ENCODE measurements around the gene IL22.
"Not testable (repeated sequence)": the region's sequence is repeated elsewhere in the genome, so short reads cannot be mapped to it uniquely, and the experiment has no call there.

The IL22 gene

DNA sequence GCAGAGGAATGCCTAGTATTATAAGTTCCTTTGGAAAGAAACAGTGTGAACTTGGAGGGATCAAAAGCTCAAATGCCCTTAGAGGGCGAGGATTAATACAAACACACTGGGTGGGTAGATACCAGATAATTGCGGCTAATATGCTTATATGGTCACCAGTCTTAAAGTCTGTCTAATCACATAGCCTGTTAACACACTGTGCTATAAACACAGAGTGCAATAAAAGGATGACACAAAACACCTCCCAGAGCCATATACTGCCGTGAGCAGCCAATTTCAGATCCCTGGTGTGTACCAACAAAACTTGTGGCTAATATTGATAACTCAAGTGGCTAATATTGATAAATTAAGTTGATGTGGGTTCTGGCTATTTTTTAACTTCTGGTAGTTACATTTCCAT lies 26.0 kb downstream of the IL22 start:
- no peak for DNase-seq

DNA sequence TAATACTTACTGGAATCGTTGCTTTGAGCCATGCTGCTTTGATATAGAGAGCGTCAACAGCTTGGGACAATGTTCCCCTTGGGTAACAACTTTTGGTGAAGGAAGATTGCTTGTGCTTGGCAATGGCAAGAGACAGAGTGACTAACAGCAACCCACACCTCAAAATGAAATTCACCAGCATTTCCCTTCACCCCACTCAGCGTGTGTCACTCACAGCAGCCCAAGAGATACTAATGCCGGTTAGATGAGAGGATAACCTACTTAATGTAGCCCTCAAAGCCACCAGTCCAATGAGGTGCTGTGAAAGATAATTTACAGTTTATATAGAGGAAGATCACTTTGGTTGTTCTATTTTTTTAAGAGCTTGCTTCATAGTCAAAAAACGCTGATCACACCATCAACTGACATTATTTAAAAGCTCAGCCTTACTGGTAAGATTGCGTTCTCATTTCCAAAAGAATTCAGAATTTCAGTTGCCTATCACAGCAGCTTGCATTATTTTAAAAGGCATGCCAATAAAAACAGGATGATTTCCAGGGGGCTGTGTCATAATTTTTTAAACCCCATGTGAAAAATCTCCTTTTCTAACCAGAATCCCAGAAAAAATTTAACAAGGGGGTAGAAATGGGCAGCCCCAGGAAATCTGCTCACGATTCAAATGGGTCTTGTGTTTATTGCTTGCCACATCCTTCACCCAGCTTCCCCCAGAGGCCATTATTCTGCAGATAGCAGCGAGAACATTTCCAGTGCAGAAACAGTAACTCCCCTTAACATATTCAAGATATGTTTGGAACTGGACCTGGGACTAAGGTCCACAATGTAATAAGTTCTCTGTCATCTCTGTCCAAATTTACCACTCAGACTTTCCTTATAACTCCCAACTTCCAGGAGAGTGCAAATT lies 27.6 kb downstream of the IL22 start, which contains the start of gene IL26:
IL26 (minus strand) TSS at position 235 of the 901 bp plus-strand sequence; CDS start at position 181, 54 bp downstream.
- DNase-seq, result no peak

DNA sequence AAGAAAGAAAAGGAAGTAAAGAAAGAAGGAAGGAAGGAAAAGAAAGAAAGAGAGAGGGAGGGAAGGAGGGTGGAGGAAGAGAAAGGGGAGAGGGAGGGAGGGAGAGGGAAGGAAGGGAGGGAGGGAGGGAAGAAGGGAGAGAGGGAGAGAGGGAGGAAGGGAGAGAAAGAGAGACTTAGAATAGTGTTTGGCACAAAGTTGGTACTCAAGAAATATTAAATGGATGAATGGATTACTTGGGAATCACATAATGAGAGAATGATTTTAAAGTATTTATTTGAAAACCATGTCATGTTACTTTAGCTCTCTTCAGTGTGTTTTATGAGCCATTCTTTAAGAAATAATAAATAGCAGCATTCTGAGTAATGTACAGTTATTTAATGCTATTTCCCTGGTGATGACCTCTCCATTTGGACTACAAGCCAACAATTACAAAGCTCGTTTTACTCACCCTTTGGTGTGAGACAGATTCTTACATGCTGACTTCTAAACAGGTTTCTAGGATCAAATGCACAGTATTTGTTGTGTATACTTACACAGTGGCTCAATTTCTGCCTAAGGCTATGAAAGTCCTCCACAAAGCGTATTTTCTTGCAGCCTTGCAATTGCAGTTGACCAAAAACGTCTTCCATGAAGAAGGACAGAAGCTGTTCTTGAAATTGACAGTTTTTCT lies 28.7 kb downstream of the IL22 start:
- DNase-seq, result no peak

DNA sequence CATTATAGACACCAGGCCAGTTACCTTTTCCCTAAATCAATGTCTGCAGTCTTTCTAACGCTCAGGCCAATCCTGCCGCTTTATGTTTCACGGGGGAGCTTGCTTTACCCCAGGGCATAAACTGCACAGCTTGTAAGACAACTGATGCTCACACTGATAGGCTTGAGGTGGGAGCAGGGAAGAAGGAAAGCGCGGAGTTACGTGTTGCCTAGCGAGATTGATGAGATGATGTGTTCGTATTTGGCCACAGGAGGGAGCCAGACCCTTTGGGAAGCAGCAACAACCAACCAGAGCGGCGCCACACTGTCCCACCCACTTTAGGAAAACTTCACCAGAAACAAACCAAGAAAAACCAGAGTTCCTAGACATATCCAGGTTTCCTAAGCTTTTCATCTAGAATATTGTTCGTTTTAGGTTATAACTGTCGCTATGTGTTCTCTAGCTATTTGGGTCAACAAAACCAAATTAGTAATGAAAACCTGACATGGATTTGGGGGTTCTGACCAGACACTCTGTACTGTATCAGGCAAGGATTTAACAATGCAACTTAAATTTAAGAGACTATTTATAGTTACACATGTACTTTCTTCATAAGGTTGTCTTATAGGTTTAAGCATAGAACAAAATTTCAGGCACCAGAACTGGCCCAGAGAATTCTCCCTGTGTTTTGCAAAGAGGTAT lies 30.2 kb downstream of the IL22 start:
- DNase-seq, result peak; percentile 54 to 69

DNA sequence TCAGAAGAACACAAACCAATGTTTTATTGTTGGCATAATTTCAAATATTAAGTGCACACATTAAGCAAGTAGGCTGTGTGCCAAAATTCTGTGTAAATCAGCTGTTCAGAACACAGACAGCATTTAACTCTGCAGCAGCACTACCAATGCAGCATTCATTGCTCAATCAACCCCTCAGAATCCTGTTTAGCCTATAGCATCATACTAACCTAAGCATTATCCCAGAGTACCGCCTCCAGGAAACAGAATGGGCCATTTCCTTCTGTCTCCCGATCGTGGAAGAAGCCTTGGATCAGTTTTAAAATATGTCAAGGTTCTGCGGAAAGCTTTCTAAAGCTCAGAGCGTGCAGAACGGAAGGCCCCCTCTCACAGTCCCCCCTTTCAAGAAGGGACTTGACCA lies 31.1 kb downstream of the IL22 start:
- no peak for DNase-seq

DNA sequence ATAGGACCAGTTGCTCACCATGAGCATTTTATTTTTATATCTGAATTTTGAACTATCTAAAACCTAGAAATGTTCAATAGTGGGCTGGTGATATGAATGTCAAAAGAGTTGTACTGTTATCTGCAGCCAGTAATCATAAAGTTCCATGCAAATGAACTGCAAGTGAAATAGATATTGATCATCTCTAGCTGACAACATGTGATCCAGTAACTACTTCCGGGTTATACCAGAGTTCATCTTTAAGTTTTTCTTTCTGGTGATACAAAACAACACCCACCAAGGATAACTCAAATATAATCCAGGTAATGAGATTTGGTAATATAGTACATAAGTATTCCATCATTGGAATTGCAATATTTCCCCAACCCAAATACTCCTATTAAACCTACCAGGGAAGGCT lies 31.9 kb downstream of the IL22 start:
- no peak for DNase-seq

DNA sequence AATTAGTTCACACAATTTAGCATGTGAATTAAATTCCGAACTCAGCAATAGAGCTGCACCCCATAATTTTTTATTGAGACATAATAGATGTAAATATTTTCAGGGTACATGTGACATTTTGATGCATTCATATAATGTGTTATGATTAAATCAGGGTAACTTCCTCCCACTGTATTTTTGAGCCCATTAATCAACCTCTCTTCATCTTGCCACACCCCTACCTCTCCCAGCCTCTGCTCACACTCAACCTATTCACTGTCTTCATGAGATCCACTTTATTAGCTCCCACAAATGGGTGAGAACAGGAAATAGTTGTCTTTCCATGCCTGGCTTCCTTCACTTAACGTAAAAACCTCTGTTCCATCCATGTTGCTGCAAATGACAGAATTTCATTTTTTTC lies 42.5 kb downstream of the IL22 start:
- DNase-seq, result no peak

DNA sequence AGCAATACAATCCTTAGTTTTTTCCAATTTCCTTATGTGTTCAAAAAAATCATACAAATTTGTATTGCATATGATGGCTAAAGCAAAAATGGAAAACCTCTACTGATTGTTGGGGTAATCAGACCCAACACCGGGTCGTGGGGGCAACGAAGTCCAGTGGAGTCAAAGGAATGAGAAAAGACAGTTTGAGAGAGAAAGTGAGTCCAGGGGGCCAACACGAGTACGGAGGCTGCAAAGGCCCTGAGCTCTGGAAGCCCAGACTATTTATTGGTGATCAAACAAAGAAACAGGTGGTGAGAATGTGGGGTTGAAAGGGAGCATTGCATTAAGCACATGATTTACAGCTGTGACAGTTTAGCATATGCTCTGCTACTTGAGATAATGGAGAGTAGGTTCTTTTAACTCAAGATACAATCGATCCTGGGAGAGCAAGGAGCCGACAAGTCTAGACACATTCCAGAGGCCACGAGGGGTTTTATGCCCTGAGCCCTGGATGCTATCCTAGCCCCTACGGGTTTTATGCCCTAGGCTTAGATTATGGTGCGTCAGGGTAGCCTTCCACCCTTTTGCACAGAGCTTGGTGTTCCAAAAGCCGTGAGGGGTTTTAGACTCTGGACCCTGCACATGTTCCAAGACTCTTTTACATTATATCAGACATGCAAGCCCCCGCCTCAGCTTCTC lies 44.2 kb downstream of the IL22 start:
- not testable (repeated sequence) for DNase-seq

DNA sequence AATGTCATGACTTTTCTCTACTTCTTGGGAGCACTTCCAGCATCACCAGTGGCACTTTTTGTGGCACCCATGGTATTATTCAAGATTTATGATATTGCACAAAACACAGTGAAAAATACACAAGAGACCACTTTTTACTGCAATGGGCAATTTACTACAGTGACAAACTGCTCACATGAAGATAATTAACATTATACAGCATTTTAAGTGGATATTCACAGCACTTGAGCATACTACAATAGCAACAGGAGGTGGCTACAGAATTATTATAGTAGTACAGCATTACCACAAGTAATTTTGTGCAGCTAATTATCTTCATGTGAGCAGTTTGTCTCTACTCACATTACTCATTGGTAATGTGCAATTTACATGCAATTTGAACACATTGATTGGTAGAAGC lies 46.1 kb downstream of the IL22 start:
- no peak for DNase-seq

DNA sequence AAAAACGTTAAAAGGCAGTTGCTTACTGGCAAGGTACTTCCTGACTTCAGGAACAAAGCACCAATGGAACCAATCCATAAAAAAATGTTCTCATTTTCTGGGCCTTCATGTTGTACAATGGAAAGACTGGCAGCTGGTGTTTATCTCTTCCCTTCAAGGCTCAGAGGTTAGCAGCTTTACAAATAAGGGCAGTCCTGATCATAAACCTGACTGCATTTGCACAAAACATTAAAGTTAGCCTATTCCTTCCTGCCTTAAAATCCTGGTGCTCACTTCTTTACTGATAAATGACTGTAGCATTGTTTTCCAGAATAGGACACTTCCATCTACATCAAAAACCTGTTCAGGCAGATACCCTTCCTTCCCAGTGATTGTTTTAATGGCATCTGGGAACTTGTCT lies 47.0 kb downstream of the IL22 start:
- DNase-seq, result no peak

DNA sequence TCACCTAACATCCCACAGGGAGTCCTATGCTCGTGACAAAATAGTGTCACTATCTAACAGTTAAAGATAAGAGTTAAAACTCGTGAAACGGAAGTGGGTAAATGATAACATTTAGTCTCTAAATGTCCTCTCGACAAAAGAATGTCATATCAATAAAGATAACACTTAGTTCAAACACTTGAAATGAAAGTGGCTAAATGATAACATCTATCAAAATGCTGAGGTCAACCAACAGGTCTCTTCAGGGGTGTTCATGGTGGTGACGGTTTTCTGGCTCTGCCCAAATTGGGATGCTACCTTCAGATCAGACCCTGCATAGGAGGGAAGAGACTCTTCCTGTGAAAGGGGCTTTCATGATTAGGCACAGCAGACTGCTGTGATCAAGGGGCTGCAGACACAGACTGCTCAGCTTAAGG lies 49.9 kb downstream of the IL22 start:
- DNase-seq, result no peak

DNA sequence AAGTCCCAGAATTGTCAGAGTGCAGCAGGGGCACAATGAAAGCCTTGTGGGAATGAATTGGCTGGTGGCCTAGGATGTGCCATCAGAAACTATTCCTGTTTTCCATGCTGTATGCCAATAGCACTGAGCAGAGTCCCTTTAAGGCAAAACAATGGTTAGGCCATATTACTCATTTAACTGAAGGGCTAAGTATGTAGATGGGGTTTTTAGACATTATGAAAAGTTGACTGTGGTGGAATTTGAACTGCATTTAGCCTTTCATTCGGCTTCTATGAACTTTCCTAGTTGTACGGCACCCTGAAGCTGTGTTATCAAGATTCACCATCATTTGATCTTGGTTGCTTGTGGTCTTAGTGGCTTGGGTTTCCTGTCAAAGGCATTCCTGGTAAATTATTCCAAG lies 52.5 kb downstream of the IL22 start:
- DNase-seq, result no peak

DNA sequence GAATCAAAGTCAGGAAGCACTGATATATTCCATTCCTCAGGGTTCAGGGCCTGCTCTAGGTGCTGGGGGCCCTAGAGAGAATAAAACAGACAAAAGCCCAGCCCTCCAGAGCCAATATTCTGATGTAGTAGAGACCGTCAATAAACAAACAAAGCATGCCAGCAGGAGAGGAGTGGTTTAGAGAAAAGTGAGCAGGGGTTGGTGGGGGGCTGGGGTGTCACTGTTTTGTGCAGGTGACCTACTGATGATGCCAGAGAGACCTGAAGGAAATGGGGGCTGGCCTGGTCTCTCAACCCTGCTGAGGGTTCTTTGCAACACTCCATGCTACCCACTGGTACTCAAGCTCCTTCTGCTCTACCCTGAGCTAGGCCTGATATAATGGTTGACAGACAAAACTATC lies 54.3 kb downstream of the IL22 start:
- DNase-seq, result no peak

DNA sequence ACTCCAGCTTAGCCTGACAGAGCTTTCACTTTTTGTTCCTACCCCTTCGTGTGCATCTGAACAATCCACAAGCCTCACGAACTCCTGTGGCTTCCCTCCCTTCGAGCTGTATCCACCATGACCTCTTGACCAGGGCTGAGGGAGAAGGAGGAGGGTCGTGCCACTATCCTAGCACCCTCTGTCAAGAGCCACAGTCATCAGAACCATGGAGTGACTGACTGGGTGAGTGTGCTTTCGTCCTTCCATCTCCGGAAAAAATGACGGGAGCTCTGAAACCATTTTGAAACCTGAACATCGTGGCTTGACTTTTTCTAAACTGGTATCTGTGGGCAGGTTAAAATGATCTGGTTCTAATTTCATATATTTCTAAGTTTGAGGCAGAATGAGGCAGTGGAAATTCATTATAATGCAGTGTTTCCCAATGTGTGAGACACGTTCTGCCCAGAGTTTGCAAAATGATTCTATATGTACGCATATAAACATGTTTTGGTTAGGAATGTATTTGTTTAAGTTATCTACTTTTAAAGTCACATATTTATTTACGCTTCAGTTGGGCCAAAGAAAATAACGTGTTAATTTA lies 54.8 kb downstream of the IL22 start:
- no peak for DNase-seq
